HG02642 (cell line): ENCODE measurements around the gene GARIN5A.
"Not testable (repeated sequence)": the region's sequence is repeated elsewhere in the genome, so short reads cannot be mapped to it uniquely, and the experiment has no call there.

Experiments
- ATAC-seq: cut with Tn5 transposase; IDR thresholded peaks from one replicate; pipeline ENCODE4 v1.9.1; 2021; ENCODE audit warnings: mild to moderate bottlenecking; ENCODE audit not compliant: unreplicated experiment, poor library complexity

The GARIN5A gene

GRCh38 chr19:50490411-50490811 lies 13.8 kb upstream of the GARIN5A start:
- ATAC-seq, result no peak

GRCh38 chr19:50489461-50490011 lies 12.9 kb upstream of the GARIN5A start:
- ATAC-seq, result no peak

- ATAC-seq, result no peak
Measured at GRCh38 chr19:50488389-50489194, 11.9 kb upstream of the GARIN5A start.

- ATAC-seq, result no peak
Measured at GRCh38 chr19:50486823-50487515, 10.3 kb upstream of the GARIN5A start.

GRCh38 chr19:50485284-50485955 lies 8.8 kb upstream of the GARIN5A start:
- no peak for ATAC-seq

- ATAC-seq, result no peak
Measured at GRCh38 chr19:50482916-50483315, 6.3 kb upstream of the GARIN5A start.

GRCh38 chr19:50482271-50482855 lies 5.7 kb upstream of the GARIN5A start:
- no peak for ATAC-seq

- ATAC-seq, result no peak
Measured at GRCh38 chr19:50481351-50482149, 4.9 kb upstream of the GARIN5A start.

GRCh38 chr19:50480281-50481111 lies 3.8 kb upstream of the GARIN5A start:
- no peak for ATAC-seq

GRCh38 chr19:50479761-50480251 lies 3.2 kb upstream of the GARIN5A start:
- ATAC-seq, result no peak

GRCh38 chr19:50478901-50479715 lies 2.5 kb upstream of the GARIN5A start:
- ATAC-seq, result no peak

- no peak for ATAC-seq
Measured at GRCh38 chr19:50477751-50478515, 1.3 kb upstream of the GARIN5A start.

- ATAC-seq, result no peak
Measured at GRCh38 chr19:50476907-50477238, 225 bp upstream of the GARIN5A start.

- ATAC-seq, result no peak
Measured at GRCh38 chr19:50475736-50476223, 868 bp downstream of the GARIN5A start.

- ATAC-seq, result no peak
Measured at GRCh38 chr19:50475101-50475568, 1.5 kb downstream of the GARIN5A start.

GRCh38 chr19:50473336-50473735 lies 3.3 kb downstream of the GARIN5A start:
- ATAC-seq, result not testable (repeated sequence)

- no peak for ATAC-seq
Measured at GRCh38 chr19:50468818-50469217, 7.8 kb downstream of the GARIN5A start.
